Activated CD4-positive, alpha-beta memory T cell treated with anti-CD3 and anti-CD28 coated beads, Interleukin-2, amount 10 ng/mL, durations not matched to agents 7 days and 5 days (primary cell): ENCODE measurements around the gene CLSTN2. TPM values are rescaled to one million over a fixed set of nuclear protein-coding genes. Genes with fewer than 3 reads are reported as not detected.

ENCODE experiments used
- CTCF ChIA-PET: fragments of 350-600 bp; sonication (Branson Sonifier 250); formaldehyde crosslinking; loops from one replicate; lab custom pipeline; 2021; ENCODE audit warnings: antibody characterized with exemption, inconsistent platforms; lab: Charles Lee
- POLR2A ChIA-PET: fragments of 350-600 bp; sonication (Branson Sonifier 250); formaldehyde crosslinking; loops from one replicate; lab custom pipeline; 2021; ENCODE audit warnings: antibody characterized with exemption; lab: Charles Lee
- DNase-seq: peaks from one replicate; pipeline ENCODE4 v3.0.0-alpha.2; 2020
- H3K27ac Mint-ChIP-seq: one replicate; pipeline ENCODE4 v1.8.0; 2021; ENCODE audit warnings: mild to moderate bottlenecking, mixed read lengths
- H3K27me3 Mint-ChIP-seq: one replicate; pipeline ENCODE4 v1.8.0; 2021; ENCODE audit warnings: mixed read lengths
- H3K36me3 Mint-ChIP-seq: one replicate; pipeline ENCODE4 v1.8.0; 2021; ENCODE audit warnings: low read depth, mixed read lengths
- H3K4me1 Mint-ChIP-seq: one replicate; pipeline ENCODE4 v1.8.0; 2021; ENCODE audit warnings: mixed read lengths
- H3K4me3 Mint-ChIP-seq: one replicate; pipeline ENCODE4 v1.8.0; 2021; ENCODE audit warnings: mild to moderate bottlenecking, mixed read lengths
- H3K9me3 Mint-ChIP-seq: one replicate; pipeline ENCODE4 v1.8.0; 2021; ENCODE audit warnings: mixed read lengths
- total RNA-seq, 2 experiments: library from RNA; stranded (reverse); gene quantifications; one replicate each; pipeline ENCODE4 v1.2.3, GENCODE V29; 2021

CLSTN2 gene
- total RNA-seq, 2 experiments from 2014 or later, result not detected

DNA sequence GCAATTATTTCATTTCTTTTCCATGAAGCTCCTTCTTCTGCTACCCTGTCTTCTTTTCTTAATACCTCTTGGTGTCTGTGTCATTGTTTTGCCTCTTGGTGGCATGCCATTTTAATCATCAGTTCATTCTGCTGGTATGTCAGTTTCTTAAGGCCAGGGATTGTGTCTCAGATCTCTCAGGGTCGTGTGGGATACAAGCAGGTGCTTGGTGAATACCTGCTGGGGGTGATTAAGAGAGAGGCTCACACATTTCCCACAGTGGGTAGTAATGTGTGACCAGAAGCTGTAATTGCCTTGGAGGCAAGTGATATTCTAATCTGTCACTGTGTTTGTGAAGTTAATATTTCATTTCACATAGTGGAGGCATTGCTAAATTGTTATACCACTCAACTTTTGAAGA is 381.5 kb downstream of the CLSTN2 start:
- no peaks in the 10 kb centered on the region for H3K9me3 Mint-ChIP-seq
- ChIA-PET CTCF (no interaction called here), POLR2A (no interaction called here)
- no peak for DNase-seq
- no peaks in the 10 kb centered on the region for H3K4me1 Mint-ChIP-seq
- no peaks in the 10 kb centered on the region for H3K36me3 Mint-ChIP-seq
- H3K4me3 Mint-ChIP-seq, result no peak overlapping the region
- H3K27ac Mint-ChIP-seq, result no peak overlapping the region
- no peaks in the 10 kb centered on the region for H3K27me3 Mint-ChIP-seq

DNA sequence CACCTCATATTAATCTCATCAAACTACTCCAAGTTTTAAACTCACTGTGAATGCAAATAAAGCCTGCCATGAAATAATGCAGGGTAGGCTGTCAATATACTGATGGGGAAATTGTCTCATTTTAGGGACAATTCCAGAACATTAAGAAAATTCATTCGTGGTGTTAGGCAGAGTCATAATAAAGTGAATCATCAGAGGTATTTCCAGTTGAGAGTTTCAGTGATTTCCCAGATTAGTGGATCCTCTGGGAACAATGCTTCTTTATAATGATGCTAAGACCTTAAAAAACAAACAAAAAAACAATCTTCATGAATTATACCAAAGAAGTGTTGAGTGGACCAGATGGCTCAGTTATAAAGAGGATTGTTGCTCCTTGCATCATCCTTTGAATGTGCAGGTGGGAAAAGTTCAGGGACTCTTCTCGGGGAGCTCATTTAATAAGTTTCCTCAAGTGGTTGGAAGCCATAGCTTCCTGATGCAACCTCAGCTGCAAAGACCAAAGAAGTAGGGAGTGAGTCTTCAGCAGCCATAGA is 381.9 kb downstream of the CLSTN2 start:
- H3K4me1 Mint-ChIP-seq, result no peaks in the 10 kb centered on the region
- no peaks in the 10 kb centered on the region for H3K27me3 Mint-ChIP-seq
- H3K27ac Mint-ChIP-seq, result no peak overlapping the region
- ChIA-PET CTCF (no interaction called here), POLR2A (no interaction called here)
- no peaks in the 10 kb centered on the region for H3K9me3 Mint-ChIP-seq
- no peaks in the 10 kb centered on the region for H3K36me3 Mint-ChIP-seq
- no peak for DNase-seq
- no peak overlapping the region for H3K4me3 Mint-ChIP-seq

DNA sequence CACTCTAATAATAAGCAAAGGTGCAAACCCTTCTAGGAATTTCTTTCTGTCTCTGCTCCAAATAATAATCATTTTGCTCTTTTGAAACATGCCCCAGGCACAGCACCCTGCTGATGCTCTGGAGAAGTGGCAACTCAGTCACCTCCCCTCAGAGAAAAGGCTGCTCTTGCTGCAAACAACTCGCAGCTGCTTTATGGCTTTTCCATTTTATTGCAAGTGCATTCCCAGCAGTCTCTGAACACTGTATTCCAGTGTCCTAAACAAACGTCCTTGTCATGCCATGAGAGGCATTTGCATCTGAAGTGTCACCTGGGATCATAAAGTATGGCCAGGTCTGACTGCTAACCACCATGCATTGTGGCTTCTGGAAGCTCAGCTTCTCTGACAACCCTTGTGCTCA is 384.8 kb downstream of the CLSTN2 start:
- Mint-ChIP-seq H3K36me3 (no peaks in the 10 kb centered on the region), H3K4me1 (no peaks in the 10 kb centered on the region), H3K9me3 (no peaks in the 10 kb centered on the region), H3K27me3 (no peaks in the 10 kb centered on the region), H3K4me3 (no peak overlapping the region), H3K27ac (no peak overlapping the region)
- ChIA-PET POLR2A (no interaction called here), CTCF (no interaction called here)
- no peak for DNase-seq

DNA sequence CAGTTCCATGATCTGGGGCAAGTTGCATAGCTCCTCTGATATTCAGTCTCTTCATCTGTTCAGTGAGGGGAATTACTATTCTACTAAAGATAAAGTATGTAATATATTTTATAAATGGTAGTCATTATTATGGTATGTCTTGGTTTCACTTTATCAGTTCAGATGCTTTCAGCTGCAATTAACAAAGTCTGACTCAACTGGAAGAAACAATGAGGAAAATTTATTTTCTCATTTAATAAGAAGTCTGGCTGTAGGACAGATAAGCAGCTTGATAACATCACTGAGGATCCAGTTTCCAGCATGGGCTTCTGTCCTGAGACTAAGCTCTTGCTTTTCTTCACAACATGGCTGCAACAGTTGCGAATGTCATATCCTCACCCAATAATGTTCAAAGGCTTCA is 388.6 kb downstream of the CLSTN2 start:
- no peaks in the 10 kb centered on the region for H3K36me3 Mint-ChIP-seq
- POLR2A ChIA-PET, result no interaction called here
- H3K9me3 Mint-ChIP-seq, result no peaks in the 10 kb centered on the region
- H3K27ac Mint-ChIP-seq, result no peak overlapping the region
- no peaks in the 10 kb centered on the region for H3K4me1 Mint-ChIP-seq
- no peak overlapping the region for H3K4me3 Mint-ChIP-seq
- no peak for DNase-seq
- CTCF ChIA-PET, result no interaction called here
- no peaks in the 10 kb centered on the region for H3K27me3 Mint-ChIP-seq

DNA sequence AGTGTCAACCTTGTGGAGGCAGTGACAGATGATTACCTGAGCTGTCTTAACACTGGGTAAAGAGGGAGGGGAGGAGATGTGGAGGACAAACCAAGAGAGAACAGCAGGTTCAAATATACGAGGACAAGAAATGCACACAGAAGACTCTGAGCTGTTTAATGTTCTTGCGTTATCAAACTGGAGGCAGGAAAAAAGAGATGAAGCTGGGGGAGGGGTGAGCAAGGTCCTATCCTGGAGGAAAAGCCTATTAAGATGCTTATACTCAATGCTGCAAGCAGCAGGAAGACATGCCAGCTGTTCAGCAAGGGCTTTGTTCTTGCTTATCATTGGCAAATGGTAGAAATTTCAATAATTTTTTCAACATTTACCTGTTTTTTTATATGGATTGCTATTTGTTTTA is 397.1 kb downstream of the CLSTN2 start:
- ChIA-PET CTCF (no interaction called here), POLR2A (no interaction called here)
- Mint-ChIP-seq H3K27ac (no peak overlapping the region), H3K4me3 (no peak overlapping the region), H3K27me3 (no peaks in the 10 kb centered on the region), H3K36me3 (no peaks in the 10 kb centered on the region), H3K9me3 (no peaks in the 10 kb centered on the region), H3K4me1 (no peaks in the 10 kb centered on the region)
- no peak for DNase-seq

DNA sequence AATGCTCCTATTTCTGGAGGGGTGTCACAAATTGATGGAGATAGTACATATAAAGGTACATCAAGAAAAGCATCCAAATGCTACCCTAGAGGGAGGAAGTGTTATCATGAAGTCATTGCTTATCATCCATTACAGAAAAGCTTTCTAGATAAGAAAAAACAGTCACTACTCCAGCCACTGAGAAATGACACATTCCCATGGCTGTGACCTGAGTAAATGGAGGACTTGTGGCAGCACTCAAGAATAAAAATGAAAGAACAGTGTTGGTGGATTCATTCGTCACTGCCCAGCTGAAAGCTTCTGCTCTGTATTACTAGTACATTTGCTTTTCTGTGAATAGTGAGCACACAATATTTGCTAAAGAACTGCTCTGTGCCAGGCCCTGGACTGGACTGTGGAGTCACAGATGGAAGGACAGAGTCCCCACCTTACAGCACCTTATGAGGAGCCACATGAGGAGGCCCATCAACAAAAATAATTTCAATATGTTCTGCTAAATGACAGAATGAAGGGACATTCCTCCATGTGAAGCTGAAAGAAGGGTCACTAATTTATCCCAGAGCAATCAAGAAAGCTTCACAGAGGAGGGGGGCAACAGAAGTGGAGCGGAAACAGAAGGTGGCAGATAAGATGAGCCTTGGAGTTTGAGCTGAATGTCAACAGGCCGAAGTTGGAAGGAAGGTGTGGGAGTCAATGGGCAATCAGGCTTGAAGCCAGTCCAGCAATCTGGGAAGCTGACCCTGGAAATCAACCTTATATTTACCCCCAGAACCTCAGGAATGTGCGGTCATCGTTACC is 399.3 kb downstream of the CLSTN2 start:
- H3K27me3 Mint-ChIP-seq, result no peaks in the 10 kb centered on the region
- H3K36me3 Mint-ChIP-seq, result no peaks in the 10 kb centered on the region
- CTCF ChIA-PET, result no interaction called here
- H3K9me3 Mint-ChIP-seq, result no peaks in the 10 kb centered on the region
- POLR2A ChIA-PET, result no interaction called here
- H3K27ac Mint-ChIP-seq, result no peak overlapping the region
- H3K4me1 Mint-ChIP-seq, result no peaks in the 10 kb centered on the region
- H3K4me3 Mint-ChIP-seq, result no peak overlapping the region
- no peak for DNase-seq

DNA sequence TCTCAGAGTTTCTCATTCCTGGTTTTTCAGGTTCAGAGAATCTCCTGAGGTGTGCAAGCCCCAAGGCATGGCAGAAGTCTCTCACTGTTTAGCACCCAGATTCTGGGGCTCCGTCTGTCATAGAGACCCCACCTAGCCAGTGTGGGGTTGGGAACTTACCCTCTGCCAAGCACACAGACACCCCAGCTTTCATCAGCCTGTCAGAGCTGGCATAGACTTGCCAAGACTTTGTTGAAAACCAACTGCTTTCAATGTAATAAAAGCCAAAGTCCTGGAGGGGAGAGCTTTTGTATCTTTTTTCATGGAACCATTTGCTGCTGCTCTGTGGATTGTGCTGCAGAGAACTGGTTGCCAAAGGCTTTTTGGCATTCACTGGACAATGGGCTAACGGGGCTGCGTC is 401.5 kb downstream of the CLSTN2 start:
- Mint-ChIP-seq H3K36me3 (no peaks in the 10 kb centered on the region), H3K27me3 (no peaks in the 10 kb centered on the region), H3K4me1 (no peaks in the 10 kb centered on the region), H3K4me3 (no peak overlapping the region), H3K9me3 (no peaks in the 10 kb centered on the region), H3K27ac (no peak overlapping the region)
- POLR2A ChIA-PET, result no interaction called here
- DNase-seq, result no peak
- CTCF ChIA-PET, result no interaction called here

DNA sequence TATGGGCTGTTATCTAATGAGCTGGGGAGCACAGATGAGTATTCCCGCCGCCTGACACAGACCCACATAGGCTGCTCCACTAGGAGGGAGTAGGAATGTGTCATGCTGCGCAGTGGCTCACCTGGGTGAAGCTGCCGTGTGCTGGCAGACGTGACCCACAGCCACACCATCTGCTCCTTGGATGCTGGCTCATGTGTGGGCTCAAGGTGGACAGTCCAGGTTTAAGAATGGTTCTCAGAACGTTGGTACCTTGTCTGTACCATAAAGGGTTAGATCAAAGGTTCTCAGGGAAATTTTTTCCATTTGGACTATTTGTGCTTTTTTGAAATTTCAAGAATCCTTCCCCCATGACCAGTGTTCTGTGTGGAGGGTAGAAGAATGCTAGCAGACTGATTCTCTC is 403.9 kb downstream of the CLSTN2 start:
- DNase-seq, result no peak
- Mint-ChIP-seq H3K4me3 (no peak overlapping the region), H3K27ac (no peak overlapping the region), H3K9me3 (no peaks in the 10 kb centered on the region), H3K27me3 (no peaks in the 10 kb centered on the region), H3K36me3 (no peaks in the 10 kb centered on the region), H3K4me1 (no peaks in the 10 kb centered on the region)
- ChIA-PET CTCF (no interaction called here), POLR2A (no interaction called here)

DNA sequence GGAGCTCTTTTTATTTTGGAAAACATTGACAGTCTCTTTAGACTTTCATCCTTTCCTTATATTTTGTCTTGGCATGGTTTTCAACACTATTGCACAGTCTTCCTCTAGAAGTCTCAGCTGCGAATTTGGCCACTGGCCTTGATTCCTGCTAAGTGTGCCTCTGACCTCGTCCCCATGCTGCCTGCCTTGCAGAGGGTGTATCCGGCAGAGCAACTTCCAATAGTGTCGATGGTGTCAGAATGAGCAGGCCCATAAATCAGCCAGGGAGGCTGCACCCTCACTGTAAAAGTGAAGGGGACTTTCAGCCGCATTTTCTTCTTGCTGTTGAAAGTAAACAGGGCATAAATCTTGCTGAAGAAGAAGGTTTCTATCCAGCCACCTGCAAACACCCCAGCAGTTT is 406.2 kb downstream of the CLSTN2 start:
- ChIA-PET CTCF (no interaction called here), POLR2A (no interaction called here)
- Mint-ChIP-seq H3K4me1 (no peaks in the 10 kb centered on the region), H3K36me3 (no peaks in the 10 kb centered on the region), H3K9me3 (no peaks in the 10 kb centered on the region), H3K27ac (no peak overlapping the region), H3K4me3 (no peak overlapping the region), H3K27me3 (no peaks in the 10 kb centered on the region)
- DNase-seq, result no peak

DNA sequence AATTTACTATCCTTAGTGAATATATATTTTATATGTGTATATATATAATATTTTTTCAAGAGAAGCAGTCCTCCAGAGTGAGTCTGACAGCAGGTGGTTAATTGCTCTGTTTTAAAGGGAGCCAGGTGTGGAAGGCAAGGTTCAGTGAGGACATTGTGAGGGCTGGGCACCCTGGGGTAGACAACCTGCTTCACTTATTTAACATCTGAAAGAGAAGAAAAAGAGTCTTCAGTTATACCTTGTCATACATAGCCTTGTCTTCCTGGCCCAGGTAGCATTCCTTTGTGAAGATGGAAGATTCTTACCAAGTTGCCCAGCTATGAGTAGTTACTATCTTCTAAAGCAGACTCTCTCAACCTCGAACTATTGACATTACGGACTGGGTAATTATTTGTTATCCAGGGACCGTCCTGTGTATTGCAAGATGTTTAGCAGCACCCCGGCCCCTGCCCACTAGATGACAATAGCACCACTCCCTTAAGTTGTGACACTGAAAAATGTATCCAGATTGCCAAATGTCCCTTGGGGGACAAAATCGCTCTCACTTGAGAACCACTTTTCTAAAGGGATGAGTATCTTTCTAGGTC is 406.9 kb downstream of the CLSTN2 start:
- Mint-ChIP-seq H3K27me3 (no peaks in the 10 kb centered on the region), H3K9me3 (no peaks in the 10 kb centered on the region), H3K27ac (no peak overlapping the region), H3K4me3 (no peak overlapping the region), H3K36me3 (no peaks in the 10 kb centered on the region), H3K4me1 (no peaks in the 10 kb centered on the region)
- no peak for DNase-seq
- ChIA-PET CTCF (no interaction called here), POLR2A (no interaction called here)

DNA sequence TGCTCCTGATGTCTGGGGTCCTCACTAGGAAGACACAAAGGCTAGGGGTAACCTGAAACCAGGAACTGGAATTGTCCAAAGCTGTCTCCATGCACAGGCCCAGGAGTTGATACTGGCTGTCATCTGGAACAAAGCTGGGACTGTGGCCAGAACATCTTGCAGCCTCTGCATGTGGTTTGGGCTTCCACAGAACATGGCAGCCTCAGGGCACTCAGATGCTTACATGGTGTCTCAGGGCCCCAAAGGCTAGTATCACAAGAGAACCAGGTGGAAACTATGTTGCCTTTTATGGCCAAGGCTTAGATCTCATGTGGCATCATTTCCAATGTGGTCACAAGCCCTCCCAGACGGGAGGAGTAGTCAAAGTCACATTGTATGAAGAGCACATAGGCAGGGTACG is 407.7 kb downstream of the CLSTN2 start:
- POLR2A ChIA-PET, result no interaction called here
- no peak overlapping the region for H3K4me3 Mint-ChIP-seq
- no peak for DNase-seq
- H3K27me3 Mint-ChIP-seq, result no peaks in the 10 kb centered on the region
- H3K36me3 Mint-ChIP-seq, result no peaks in the 10 kb centered on the region
- no peak overlapping the region for H3K27ac Mint-ChIP-seq
- CTCF ChIA-PET, result no interaction called here
- H3K9me3 Mint-ChIP-seq, result no peaks in the 10 kb centered on the region
- H3K4me1 Mint-ChIP-seq, result no peaks in the 10 kb centered on the region

DNA sequence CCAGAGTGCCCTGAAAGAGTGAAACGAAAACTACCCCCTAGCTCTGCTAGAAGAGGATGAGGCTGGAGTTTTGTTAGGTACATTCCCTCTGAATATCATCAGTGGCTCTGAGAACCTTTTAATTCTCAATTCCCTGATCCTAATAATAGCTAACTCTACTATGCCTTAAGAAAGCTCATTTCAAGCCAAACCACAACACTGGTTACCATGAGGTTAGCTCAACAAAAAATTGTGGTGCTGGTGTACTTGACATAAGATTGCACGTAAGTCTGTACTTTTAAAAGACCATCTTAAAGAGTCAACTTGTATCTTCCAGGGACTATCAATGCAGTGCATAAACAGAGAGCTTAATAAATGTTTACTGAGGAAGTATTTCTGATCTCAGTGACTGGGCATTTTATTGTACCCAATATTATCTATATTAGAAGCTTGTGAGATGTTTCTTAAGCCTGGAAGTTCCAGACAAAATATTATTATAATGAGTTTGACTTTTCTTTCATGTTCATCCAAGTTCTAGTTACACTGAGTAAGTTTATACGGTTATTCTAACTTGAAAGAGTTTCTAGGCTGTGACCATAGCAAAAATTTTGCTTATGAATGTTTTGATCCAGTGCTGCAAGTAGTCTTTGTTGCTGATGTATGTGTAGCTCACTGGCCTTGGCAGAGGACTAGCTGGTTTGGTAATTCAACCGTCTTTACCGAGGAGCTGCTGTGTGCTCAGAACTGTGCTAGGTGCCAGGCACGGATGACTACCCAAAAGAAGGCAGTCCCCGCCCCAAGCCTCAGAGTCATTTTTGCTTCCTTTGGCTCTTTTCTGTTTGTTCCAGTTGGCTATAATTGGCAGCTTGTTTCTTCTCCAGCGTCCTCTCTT is 408.5 kb downstream of the CLSTN2 start:
- H3K9me3 Mint-ChIP-seq, result peaks cover 3% of the 10 kb centered on the region
- POLR2A ChIA-PET, result no interaction called here
- H3K27ac Mint-ChIP-seq, result no peak overlapping the region
- CTCF ChIA-PET, result interaction anchor here (0.6 kb wide), 1 partner anchor 29 kb away, joined by 3 read pairs; no protein-coding TSS in a partner anchor
- H3K4me3 Mint-ChIP-seq, result no peak overlapping the region
- H3K4me1 Mint-ChIP-seq, result no peaks in the 10 kb centered on the region
- no peak for DNase-seq
- no peaks in the 10 kb centered on the region for H3K36me3 Mint-ChIP-seq
- H3K27me3 Mint-ChIP-seq, result no peaks in the 10 kb centered on the region

DNA sequence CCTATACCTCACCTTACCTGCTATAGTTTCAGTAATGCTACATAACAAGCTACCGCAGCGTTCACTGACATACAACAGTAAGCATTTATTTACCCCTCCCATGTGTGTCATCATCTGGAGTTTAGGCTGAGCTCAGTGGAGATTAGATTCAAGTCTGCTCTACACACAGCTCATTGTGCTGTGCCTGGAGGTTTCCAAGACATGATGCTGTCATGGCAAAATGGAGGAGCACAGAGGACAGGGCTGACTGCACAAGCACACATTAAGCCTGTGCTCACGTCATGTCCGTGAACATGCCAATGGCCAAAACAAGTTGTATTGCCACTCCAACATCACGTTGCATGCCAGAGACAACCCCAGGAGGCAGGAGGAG is 409.1 kb downstream of the CLSTN2 start:
- no peak overlapping the region for H3K4me3 Mint-ChIP-seq
- ChIA-PET CTCF (no interaction called here), POLR2A (no interaction called here)
- H3K36me3 Mint-ChIP-seq, result no peaks in the 10 kb centered on the region
- H3K9me3 Mint-ChIP-seq, result peaks cover 7% of the 10 kb centered on the region
- H3K27me3 Mint-ChIP-seq, result no peaks in the 10 kb centered on the region
- no peak for DNase-seq
- no peak overlapping the region for H3K27ac Mint-ChIP-seq
- no peaks in the 10 kb centered on the region for H3K4me1 Mint-ChIP-seq
